HuH-7 (cell line): Measurements from ENCODE around the gene NUDT16L1.

Experiments
- DNase-seq: peaks from one replicate; pipeline ENCODE4 v3.0.0; 2011; ENCODE audit warnings: low spot score

NUDT16L1 gene

GRCh38 chr16:4693296-4693955 is at the start of gene NUDT16L1:
Gene NUDT16L1 (plus strand): TSS chr16:4693562. CDS start chr16:4693727, 165 bp downstream.
- peak; percentile 99 for DNase-seq

- DNase-seq, result no peak
These were observed 46.4 kb upstream of the NUDT16L1 start for GRCh38 chr16:4646773-4647643.

GRCh38 chr16:4647644-4647980 is 45.8 kb upstream of the NUDT16L1 start:
- no peak for DNase-seq

GRCh38 chr16:4648917-4649316 is 44.4 kb upstream of the NUDT16L1 start:
- no peak for DNase-seq

- DNase-seq, result no peak
These were observed 43.5 kb upstream of the NUDT16L1 start for GRCh38 chr16:4649744-4650442.

GRCh38 chr16:4650443-4651074 is 42.8 kb upstream of the NUDT16L1 start:
- peak; percentile 87 for DNase-seq

GRCh38 chr16:4651827-4652226 is 41.5 kb upstream of the NUDT16L1 start:
- DNase-seq, result no peak

GRCh38 chr16:4652561-4652960 is 40.8 kb upstream of the NUDT16L1 start:
- no peak for DNase-seq

GRCh38 chr16:4654011-4654963 is 39.1 kb upstream of the NUDT16L1 start:
- DNase-seq, result peak; percentile 42

- no peak for DNase-seq
These were observed 38.3 kb upstream of the NUDT16L1 start for GRCh38 chr16:4654964-4655590.

- no peak for DNase-seq
These were observed 37.6 kb upstream of the NUDT16L1 start for GRCh38 chr16:4655801-4656200.

GRCh38 chr16:4656221-4656620 is 37.1 kb upstream of the NUDT16L1 start:
- DNase-seq, result no peak

GRCh38 chr16:4656695-4657686 is 36.4 kb upstream of the NUDT16L1 start:
- no peak for DNase-seq

- no peak for DNase-seq
These were observed 33.7 kb upstream of the NUDT16L1 start for GRCh38 chr16:4659363-4660353.

GRCh38 chr16:4660454-4661007 is 32.8 kb upstream of the NUDT16L1 start:
- no peak for DNase-seq

GRCh38 chr16:4661661-4662060 is 31.7 kb upstream of the NUDT16L1 start:
- DNase-seq, result no peak

GRCh38 chr16:4663465-4663776 is 29.9 kb upstream of the NUDT16L1 start:
- DNase-seq, result no peak
